Measurements from ENCODE around the gene CHAF1A.

DNA sequence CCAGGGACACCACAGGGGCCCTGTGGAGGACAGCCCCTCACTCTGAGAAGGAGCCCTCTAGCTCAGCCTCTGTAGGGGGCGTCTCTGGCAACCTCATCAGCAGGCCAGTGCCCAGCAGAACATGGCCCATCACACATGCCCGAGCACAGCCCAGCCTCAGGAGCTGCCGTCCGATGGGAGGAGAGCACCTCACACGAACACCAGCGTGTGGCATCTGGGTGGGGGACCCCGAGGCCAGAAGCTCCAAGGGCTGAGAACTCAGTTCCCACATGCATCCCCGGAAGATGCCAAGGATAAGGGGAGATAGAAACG, 13.4 kb upstream of the CHAF1A start:
- TF ChIP-seq, protein P1, sequence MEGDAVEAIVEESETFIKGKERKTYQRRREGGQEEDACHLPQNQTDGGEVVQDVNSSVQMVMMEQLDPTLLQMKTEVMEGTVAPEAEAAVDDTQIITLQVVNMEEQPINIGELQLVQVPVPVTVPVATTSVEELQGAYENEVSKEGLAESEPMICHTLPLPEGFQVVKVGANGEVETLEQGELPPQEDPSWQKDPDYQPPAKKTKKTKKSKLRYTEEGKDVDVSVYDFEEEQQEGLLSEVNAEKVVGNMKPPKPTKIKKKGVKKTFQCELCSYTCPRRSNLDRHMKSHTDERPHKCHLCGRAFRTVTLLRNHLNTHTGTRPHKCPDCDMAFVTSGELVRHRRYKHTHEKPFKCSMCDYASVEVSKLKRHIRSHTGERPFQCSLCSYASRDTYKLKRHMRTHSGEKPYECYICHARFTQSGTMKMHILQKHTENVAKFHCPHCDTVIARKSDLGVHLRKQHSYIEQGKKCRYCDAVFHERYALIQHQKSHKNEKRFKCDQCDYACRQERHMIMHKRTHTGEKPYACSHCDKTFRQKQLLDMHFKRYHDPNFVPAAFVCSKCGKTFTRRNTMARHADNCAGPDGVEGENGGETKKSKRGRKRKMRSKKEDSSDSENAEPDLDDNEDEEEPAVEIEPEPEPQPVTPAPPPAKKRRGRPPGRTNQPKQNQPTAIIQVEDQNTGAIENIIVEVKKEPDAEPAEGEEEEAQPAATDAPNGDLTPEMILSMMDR (IDR thresholded peaks at IDR 0.05) = no peak
- TF ChIP-seq ZFX (IDR thresholded peaks at IDR 0.05; ENCODE audit: borderline replicate concordance) = no peak

All from 22Rv1 (cell line).